GM21576 (cell line): ENCODE measurements around the gene TLL2.

Experiments
- ATAC-seq: cut with Tn5 transposase; IDR thresholded peaks from one replicate; pipeline ENCODE4 v1.9.1; 2021; ENCODE audit warnings: mild to moderate bottlenecking, moderate library complexity; ENCODE audit not compliant: unreplicated experiment

The TLL2 gene

GRCh38 chr10:96509017-96509641 lies 4.6 kb downstream of the TLL2 start:
- ATAC-seq = no peak

- ATAC-seq = no peak
These were observed 6.7 kb downstream of the TLL2 start for GRCh38 chr10:96507044-96507443.

- no peak for ATAC-seq
These were observed 8.3 kb downstream of the TLL2 start for GRCh38 chr10:96505150-96506136.

GRCh38 chr10:96502561-96503282 lies 11.0 kb downstream of the TLL2 start:
- ATAC-seq = no peak

- ATAC-seq = no peak
These were observed 11.7 kb downstream of the TLL2 start for GRCh38 chr10:96501985-96502384.

GRCh38 chr10:96500519-96500918 lies 13.2 kb downstream of the TLL2 start:
- ATAC-seq = no peak

- ATAC-seq = no peak
These were observed 13.7 kb downstream of the TLL2 start for GRCh38 chr10:96500050-96500449.

- ATAC-seq = no peak
These were observed 16.3 kb downstream of the TLL2 start for GRCh38 chr10:96497391-96497790.

- no peak for ATAC-seq
These were observed 17.3 kb downstream of the TLL2 start for GRCh38 chr10:96496281-96496925.

GRCh38 chr10:96495544-96495943 lies 18.2 kb downstream of the TLL2 start:
- ATAC-seq = no peak

- no peak for ATAC-seq
These were observed 19.0 kb downstream of the TLL2 start for GRCh38 chr10:96494694-96495093.

GRCh38 chr10:96493871-96494525 lies 19.7 kb downstream of the TLL2 start:
- ATAC-seq = no peak

- ATAC-seq = no peak
These were observed 20.5 kb downstream of the TLL2 start for GRCh38 chr10:96493254-96493653.

- ATAC-seq = no peak
These were observed 22.4 kb downstream of the TLL2 start for GRCh38 chr10:96491303-96491702.

GRCh38 chr10:96488161-96488935 lies 25.4 kb downstream of the TLL2 start:
- ATAC-seq = no peak

- no peak for ATAC-seq
These were observed 30.7 kb downstream of the TLL2 start for GRCh38 chr10:96482815-96483588.

GRCh38 chr10:96478355-96478754 lies 35.4 kb downstream of the TLL2 start:
- ATAC-seq = no peak

- ATAC-seq = no peak
These were observed 39.9 kb downstream of the TLL2 start for GRCh38 chr10:96473866-96474265.
